Measurements from ENCODE around the gene CRYAB.

DNA sequence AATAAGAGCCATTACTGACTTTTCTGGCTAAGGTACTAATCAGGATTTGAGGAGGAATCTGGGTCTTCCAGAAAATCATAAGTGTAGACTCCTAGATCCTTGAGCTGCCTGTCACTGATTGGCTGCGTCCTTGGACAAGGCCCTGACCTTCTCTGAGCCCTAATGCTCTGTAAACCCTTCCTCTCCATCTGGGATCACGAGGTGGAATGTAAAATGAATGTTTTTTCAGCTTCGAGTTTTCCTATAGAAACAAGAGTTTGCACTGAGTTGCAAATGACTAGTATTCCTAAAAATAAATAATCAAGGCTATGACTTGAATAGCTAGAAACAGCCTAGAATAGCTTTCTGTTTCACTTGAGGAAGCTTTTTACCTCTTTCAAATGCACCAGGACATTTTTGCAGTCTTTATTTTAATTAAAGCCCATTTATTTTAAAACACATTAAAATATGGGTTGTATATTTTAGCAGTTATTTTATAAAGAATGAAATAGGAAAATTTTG, 24.5 kb upstream of the CRYAB start:
- TF ChIP-seq EZH2phosphoT487 (IDR thresholded peaks at IDR 0.05; ENCODE audit: borderline replicate concordance, low read depth) = no peak
- TF ChIP-seq, protein P1, sequence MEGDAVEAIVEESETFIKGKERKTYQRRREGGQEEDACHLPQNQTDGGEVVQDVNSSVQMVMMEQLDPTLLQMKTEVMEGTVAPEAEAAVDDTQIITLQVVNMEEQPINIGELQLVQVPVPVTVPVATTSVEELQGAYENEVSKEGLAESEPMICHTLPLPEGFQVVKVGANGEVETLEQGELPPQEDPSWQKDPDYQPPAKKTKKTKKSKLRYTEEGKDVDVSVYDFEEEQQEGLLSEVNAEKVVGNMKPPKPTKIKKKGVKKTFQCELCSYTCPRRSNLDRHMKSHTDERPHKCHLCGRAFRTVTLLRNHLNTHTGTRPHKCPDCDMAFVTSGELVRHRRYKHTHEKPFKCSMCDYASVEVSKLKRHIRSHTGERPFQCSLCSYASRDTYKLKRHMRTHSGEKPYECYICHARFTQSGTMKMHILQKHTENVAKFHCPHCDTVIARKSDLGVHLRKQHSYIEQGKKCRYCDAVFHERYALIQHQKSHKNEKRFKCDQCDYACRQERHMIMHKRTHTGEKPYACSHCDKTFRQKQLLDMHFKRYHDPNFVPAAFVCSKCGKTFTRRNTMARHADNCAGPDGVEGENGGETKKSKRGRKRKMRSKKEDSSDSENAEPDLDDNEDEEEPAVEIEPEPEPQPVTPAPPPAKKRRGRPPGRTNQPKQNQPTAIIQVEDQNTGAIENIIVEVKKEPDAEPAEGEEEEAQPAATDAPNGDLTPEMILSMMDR (IDR thresholded peaks at IDR 0.05) = no peak
- no peak for TF ChIP-seq YY1 (IDR thresholded peaks at IDR 0.05; ENCODE audit: low read depth)
- no peak for TF ChIP-seq CHD2 (IDR thresholded peaks at IDR 0.05; ENCODE audit: low read length, partially characterized antibody)
- no peak for TF ChIP-seq MEF2A (IDR thresholded peaks at IDR 0.05; ENCODE audit: borderline replicate concordance, low read depth)
- TF ChIP-seq SIN3A (IDR thresholded peaks at IDR 0.05; ENCODE audit: borderline replicate concordance, low read depth, low read length) = no peak
